DOHH2 (cell line): ENCODE data around the gene CEP57.

ENCODE experiments used
- H3F3A ChIP-seq: fragments of 200-600 bp; sonication (generic), shearing (Covaris generic); 2 replicates; pipeline ENCODE4 v1.6.0; 2016; ENCODE audit warnings: antibody characterized with exemption, mild to moderate bottlenecking; ENCODE audit not compliant: control insufficient read depth, insufficient read depth
- H3K27ac ChIP-seq: fragments of 200-600 bp; sonication (generic); 2 replicates; pipeline ENCODE4 v1.5.1; 2014; ENCODE audit warnings: low read depth, mild to moderate bottlenecking, low read length, moderate library complexity
- H3K27me3 ChIP-seq: fragments of 200-600 bp; sonication (generic); 2 replicates; pipeline ENCODE4 v1.6.1; 2014; ENCODE audit warnings: mild to moderate bottlenecking, low read length, mixed read lengths; ENCODE audit not compliant: control insufficient read depth
- H3K36me3 ChIP-seq: fragments of 200-600 bp; sonication (generic); 2 replicates; pipeline ENCODE4 v1.6.1; 2014; ENCODE audit warnings: mild to moderate bottlenecking, low read length, moderate library complexity, mixed read lengths; ENCODE audit not compliant: control insufficient read depth
- H3K4me1 ChIP-seq: fragments of 200-600 bp; sonication (generic); 2 replicates; pipeline ENCODE4 v1.6.1; 2014; ENCODE audit warnings: mild to moderate bottlenecking, low read length, mixed read lengths; ENCODE audit not compliant: control insufficient read depth
- H3K4me2 ChIP-seq: fragments of 200-600 bp; sonication (generic); 2 replicates; pipeline ENCODE4 v1.6.0; 2014; ENCODE audit warnings: mild to moderate bottlenecking, low read length, moderate library complexity
- H3K4me3 ChIP-seq: fragments of 200-600 bp; sonication (generic); 2 replicates; pipeline ENCODE4 v1.5.1; 2014; ENCODE audit warnings: mild to moderate bottlenecking, low read length, mixed read lengths
- H3K79me2 ChIP-seq: fragments of 200-600 bp; sonication (generic); 2 replicates; pipeline ENCODE4 v1.6.1; 2014; ENCODE audit warnings: mild to moderate bottlenecking, low read length, mixed read lengths; ENCODE audit not compliant: control insufficient read depth
- H3K9me2 ChIP-seq: fragments of 200-600 bp; sonication (generic); replicated peaks from 2 replicates; pipeline ENCODE4 v1.6.1; 2014; ENCODE audit warnings: mild to moderate bottlenecking, low read length, mixed read lengths; ENCODE audit not compliant: control insufficient read depth
- H3K9me3 ChIP-seq: fragments of 200-600 bp; sonication (generic); 2 replicates; pipeline ENCODE4 v1.6.1; 2014; ENCODE audit warnings: antibody characterized with exemption, low read length, mixed read lengths; ENCODE audit not compliant: control insufficient read depth, insufficient read depth
- H4K20me1 ChIP-seq: fragments of 200-600 bp; sonication (generic); 2 replicates; pipeline ENCODE4 v1.6.0; 2014; ENCODE audit warnings: low read depth, mild to moderate bottlenecking, antibody characterized with exemption, low read length, moderate library complexity; ENCODE audit not compliant: control insufficient read depth, insufficient read depth
- CTCF ChIP-seq: fragments of 200-600 bp; sonication (generic); IDR thresholded peaks from one replicate; pipeline ENCODE4 v1.5.1; 2014; ENCODE audit warnings: antibody characterized with exemption, mild to moderate bottlenecking, low read depth, low read length; ENCODE audit not compliant: poor library complexity, severe bottlenecking
- EZH2phosphoT487 ChIP-seq: fragments of 200-600 bp; sonication (generic); IDR thresholded peaks from 2 replicates; pipeline ENCODE4 v1.6.1; 2017; ENCODE audit warnings: borderline replicate concordance, mild to moderate bottlenecking, antibody characterized with exemption, low read length, moderate library complexity, mixed read lengths

The CEP57 gene

GRCh38 chr11:95833378-95833777, 43.1 kb downstream of the CEP57 start:
- H4K20me1 ChIP-seq, result no peaks in the 10 kb centered on the region
- H3K27me3 ChIP-seq, result no peaks in the 10 kb centered on the region
- H3K9me3 ChIP-seq, result no peaks in the 10 kb centered on the region
- no peak overlapping the region for H3K27ac ChIP-seq
- no peak overlapping the region for H3K4me2 ChIP-seq
- H3K4me3 ChIP-seq, result no peak overlapping the region
- H3K9me2 ChIP-seq, result no peaks in the 10 kb centered on the region
- no peaks in the 10 kb centered on the region for H3K4me1 ChIP-seq
- no peaks in the 10 kb centered on the region for H3K79me2 ChIP-seq
- H3K36me3 ChIP-seq, result peaks cover 87% of the 10 kb centered on the region
- H3F3A ChIP-seq, result peaks cover 3% of the 10 kb centered on the region; the same call in 1 of the 2 replicates
- TF ChIP-seq EZH2phosphoT487 (no peak), CTCF (no peak)

- Histone ChIP-seq H3K4me1 (no peaks in the 10 kb centered on the region), H3K27me3 (no peaks in the 10 kb centered on the region), H3K79me2 (no peaks in the 10 kb centered on the region), H3K4me3 (no peak overlapping the region), H4K20me1 (no peaks in the 10 kb centered on the region), H3K9me2 (no peaks in the 10 kb centered on the region), H3K9me3 (no peaks in the 10 kb centered on the region), H3K36me3 (peaks cover 87% of the 10 kb centered on the region), H3K27ac (no peak overlapping the region), H3K4me2 (no peak overlapping the region), H3F3A (peaks cover 1% of the 10 kb centered on the region; the same call in 1 of the 2 replicates)
- no peak for TF ChIP-seq EZH2phosphoT487
- no peak for TF ChIP-seq CTCF
These were observed 45.1 kb downstream of the CEP57 start for GRCh38 chr11:95835351-95835750.

- Histone ChIP-seq H3K4me1 (no peaks in the 10 kb centered on the region), H3K27me3 (no peaks in the 10 kb centered on the region), H3K4me2 (no peak overlapping the region), H3K4me3 (no peak overlapping the region), H4K20me1 (no peaks in the 10 kb centered on the region), H3K36me3 (peaks cover 83% of the 10 kb centered on the region), H3K9me2 (no peaks in the 10 kb centered on the region), H3F3A (no peaks in the 10 kb centered on the region), H3K9me3 (no peaks in the 10 kb centered on the region), H3K79me2 (no peaks in the 10 kb centered on the region), H3K27ac (no peak overlapping the region)
- peak; percentile 85 for TF ChIP-seq CTCF
- TF ChIP-seq EZH2phosphoT487, result no peak
These were observed 45.6 kb downstream of the CEP57 start for GRCh38 chr11:95835768-95836488.
